Hematopoietic multipotent progenitor cell treated with erythropoietin and hydrocortisone succinate and interleukin-3 and kit ligand, for 17 days (in vitro differentiated cells): ENCODE results near the gene PPP2R2C.
A peak's percentile ranks its signal among the peaks of the same experiment; 100 is the strongest.

Experiments
- DNase-seq: peaks from one replicate; pipeline ENCODE4 v3.0.0-alpha.2; 2015; ENCODE audit warnings: low spot score

The PPP2R2C gene

DNA sequence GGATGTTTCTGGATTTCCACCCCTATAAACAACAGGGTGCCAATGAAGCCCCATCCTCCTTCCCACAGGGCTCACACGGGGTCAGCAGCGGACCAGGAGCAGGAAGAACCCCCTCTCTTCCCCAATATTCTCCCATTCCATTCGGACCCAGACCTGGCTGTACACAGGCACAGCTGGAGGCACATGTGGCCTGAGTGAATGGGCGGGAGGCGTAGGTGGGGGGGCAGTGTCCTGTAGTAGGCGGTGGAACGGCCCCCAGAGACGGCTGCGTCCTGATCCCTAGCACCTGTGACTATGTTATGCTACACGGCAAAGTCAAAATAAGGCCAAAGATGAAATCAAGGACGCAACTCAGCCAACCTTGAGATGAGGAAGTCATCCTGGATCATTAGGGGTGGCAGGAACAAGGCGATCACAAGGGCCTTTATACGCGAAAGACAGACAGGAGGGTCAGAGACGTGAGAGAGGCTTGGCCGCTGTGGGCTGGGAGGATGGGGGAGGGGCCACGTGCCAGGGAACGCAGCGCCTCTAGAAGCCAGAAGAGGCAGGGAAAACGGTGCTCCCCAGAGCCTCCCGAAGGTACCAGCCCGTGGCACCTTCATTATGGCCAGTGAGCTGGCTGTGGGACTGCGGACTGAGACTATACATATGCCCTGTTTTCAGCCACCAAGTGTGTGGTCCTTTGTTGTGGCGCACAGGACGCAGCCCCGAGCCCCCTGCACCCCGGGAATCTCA, 127.2 kb downstream of the PPP2R2C start:
- DNase-seq = no peak

GRCh38 chr4:6343939-6344408, 128.4 kb downstream of the PPP2R2C start:
- DNase-seq = no peak

DNA sequence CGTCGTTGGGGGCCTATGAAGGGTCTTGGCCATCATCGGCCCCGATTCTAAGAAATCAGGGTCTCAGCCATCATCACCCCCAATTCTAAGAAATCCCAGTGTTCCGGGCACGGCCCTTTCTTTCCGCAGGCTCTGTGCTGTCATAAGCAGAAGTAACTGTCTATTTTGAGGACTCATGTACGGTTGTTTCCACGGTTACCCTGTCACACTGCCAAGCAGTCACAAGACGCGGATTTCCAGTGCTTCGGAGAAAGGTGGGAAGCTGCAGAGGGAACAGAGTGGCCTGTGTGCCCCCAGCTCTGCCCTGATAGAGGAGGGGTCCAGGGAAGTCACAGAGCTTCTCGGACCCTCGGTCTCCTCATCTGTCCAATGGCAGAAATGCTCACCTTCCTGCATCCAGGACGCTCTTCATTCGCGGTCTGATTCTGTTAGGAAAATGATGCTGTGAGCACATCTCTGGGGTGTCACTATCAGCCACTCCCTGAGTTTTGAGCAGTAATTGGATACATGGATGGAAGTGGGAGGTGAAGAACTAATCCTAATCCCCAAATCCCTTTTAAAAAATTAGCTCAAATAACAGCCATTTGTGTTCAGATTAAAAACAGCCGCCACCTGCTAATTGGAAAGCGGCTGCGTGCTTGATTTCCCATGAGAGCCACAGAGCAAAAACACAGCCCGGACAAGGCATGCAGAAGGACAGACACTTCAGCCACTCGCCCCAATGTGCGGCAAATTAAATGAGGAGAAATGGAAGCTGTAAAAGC, 129.7 kb downstream of the PPP2R2C start:
- no peak for DNase-seq

- DNase-seq = no peak
Measured at GRCh38 chr4:6341696-6342095, 130.7 kb downstream of the PPP2R2C start.

DNA sequence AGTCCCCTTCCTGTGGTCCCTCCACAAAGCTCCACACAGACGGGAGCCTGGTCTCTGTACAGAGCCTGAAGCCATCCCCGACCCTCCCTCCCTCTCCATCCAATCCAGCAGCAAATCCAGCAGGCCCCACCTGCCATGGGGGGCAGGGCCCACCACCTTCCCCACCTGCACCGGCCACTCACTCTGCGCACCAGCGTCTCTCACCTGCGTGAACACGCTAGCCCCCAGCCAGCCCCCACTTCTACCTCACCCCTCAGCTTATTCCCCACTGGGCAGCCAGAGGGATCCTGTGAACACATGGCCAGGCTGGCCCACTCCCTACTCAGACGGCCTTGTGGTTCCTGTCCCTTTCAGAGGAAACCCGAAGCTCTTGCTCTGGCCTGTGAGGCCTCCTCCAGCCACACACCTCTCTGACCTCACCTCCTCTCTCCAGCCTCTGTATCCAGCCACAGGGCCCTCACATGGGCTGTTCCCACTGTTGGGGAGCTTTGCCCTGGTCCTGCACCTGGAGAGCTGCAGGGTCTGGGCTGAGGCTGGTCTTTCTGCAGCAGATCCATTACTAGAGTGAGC, 131.9 kb downstream of the PPP2R2C start:
- DNase-seq = no peak

GRCh38 chr4:6339818-6340445, 132.5 kb downstream of the PPP2R2C start:
- DNase-seq = no peak

GRCh38 chr4:6338951-6339817, 133.2 kb downstream of the PPP2R2C start:
- no peak for DNase-seq

DNA sequence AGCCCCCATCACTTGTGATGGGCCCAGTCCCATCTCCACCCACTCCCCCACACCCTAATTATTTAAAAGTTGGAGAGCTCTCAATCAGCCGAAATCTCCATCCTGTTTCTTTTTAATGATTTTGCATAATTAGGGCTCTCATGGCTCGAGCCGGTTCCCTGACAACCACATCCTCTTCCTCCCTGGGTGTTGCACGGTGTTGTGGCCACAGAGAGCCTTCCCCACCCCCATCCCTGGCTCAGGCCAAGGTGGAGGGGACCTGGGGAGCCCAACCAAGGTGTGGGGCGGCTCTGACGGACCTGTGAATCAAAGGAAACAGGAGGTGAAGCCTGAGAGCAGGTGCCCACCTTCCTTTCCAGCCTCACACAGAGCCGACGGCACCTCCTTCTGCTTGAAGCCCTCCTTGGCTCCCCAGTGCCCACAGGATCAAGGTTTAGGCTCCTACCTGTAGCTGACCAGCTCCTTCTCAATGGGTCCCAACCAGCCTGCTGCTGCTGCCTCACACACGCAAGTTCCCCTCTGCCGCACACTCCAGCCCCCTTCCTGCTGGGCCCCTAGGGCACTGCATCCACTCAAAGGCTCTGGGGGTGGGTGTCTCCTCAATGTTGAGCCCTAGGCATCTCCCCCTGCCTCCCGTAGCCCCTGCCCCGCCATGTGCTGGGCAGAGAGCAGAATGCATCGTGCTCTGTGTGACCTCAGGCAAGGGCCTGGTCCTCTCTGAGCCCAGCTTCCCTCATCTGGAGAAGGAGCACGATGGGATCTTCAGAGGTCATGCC, 134.1 kb downstream of the PPP2R2C start:
- no peak for DNase-seq

DNA sequence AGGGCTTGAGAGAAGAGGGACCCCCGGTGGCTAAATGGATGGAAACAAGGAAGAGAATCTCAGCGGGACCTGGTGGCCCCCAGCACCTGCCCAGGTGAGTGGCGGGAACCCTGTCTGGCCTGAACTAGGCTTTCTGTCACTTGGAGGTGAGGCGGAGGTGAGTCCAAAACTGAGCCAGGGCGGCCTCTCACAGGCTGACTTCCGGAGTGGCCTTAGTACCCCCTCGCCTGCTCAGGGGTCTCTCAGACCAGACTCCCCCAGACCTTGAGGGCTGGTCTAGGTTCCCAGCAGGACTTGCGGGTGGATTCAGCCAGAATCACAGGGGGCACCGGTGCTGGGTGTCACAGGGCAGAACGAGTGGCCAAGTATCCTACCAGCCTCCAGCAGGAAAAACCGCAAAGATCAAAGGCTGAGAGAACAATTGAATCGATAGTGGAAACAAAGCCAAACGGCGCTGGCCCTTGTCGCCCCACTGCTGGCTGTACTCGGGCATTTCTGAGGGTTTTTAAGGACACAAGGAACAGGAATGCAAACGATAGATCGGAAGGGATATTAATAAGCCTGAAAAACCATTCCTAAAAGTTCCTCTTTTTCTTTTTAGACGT, 135.0 kb downstream of the PPP2R2C start:
- no peak for DNase-seq

DNA sequence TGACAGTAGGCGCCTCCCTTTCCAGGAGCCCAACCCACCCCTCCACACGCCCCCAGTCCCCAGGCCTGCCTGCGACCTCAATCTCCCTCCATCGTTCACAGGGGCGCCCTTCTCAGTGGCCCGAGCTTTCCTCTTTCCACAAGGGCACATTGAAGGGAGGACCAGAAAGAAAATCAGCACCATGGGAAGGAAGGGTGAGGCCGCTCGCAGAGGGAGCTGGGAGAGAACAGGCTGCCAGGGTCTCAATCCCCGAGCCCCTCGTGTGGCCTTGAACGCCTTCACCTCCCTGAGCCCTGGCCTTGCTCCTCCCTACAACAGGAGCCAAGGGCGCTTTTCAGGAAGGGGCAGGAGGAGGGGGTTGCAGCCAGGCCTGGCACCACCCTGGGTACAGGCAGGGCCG, 136.2 kb downstream of the PPP2R2C start:
- no peak for DNase-seq

GRCh38 chr4:6335040-6335590, 137.3 kb downstream of the PPP2R2C start:
- DNase-seq = no peak

GRCh38 chr4:6334203-6334887, 138.1 kb downstream of the PPP2R2C start:
- DNase-seq = no peak

- DNase-seq = peak; percentile 52
Measured at GRCh38 chr4:6333301-6334202, 138.9 kb downstream of the PPP2R2C start.

DNA sequence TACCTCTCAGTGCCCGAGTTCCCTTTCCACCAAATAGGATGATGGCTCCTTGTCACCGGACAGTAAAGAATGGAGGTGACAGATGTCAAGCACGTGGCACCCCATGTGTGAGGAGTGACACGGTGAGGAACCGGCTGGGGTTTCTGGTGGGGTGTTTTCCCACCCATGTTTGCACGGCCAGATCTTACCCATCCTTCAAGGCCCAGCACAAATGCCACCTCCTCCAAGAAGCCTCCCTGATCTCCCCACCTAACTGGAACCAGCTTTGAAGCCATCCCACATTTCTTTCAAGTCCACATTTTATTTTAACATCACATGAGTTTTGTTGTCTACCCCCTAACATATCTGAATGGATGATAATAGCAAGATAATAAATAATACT, 139.8 kb downstream of the PPP2R2C start:
- no peak for DNase-seq

DNA sequence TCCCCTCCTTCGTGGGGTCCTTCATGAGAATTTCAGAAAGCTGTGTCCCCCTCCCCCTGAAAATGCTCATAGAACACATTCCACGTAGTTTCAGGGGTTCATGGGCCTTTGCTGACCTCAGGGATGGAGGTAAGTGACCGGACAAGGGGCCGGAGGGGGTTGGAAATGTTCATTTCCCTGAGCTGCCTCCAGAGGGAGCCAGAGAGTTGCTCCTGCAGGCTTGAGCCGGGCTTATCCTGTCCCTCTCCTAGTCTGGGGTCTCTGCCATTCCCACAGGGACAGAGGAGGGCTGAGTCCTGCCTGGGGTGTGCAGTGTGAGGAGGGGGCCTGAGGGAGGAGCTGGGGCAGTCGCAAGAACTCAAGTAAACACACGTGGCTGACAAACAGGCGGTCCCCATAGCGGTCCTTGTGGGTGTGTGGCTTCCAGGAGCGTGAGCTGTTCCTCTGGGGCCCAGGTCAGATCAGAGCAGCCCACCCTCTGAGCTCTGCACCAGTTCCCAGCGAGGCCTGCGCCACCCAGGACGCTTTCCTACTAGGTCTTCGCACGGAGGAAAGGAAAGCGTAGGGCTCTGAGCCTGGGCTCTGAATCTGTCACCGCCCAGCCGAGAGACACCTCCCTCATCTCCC, 140.3 kb downstream of the PPP2R2C start:
- DNase-seq = peak; percentile 11

DNA sequence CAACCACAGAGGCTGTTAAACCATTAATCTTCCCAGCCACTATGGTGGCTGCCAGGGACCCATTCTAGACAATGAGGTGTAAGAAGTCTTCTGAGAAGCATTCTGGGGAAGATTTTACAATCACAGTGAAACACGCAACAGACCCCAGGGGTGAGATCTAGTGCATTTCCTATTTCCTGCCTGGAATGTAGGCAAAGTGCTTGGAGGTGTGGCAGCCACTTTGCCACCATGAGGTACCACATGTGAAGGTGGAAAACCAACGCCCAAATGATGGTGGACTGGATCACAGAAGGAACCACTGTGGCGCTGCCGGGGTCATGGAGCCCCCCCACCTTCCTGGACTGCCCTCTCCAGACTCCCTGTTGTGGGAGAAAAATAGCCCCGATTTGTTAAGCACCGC, 140.9 kb downstream of the PPP2R2C start:
- DNase-seq = no peak

DNA sequence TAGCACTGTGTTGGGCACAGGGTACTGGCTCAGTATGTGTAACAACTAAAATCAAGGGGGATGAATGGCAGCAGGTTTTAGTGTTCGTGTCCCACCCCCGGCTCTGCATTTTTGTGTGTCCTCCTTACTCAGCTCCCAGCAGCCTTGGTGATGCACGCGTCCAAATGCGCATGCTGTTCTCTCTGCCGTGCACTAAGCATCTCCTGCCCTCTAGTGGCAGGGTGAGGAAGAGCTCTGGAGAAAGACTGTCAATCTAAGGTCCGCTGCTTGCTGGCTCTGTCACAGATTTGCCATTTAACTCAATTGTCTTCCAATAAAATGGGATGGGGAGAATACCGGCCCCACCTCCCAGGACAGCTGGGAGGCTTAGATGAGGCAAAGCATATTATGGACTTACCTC, 141.4 kb downstream of the PPP2R2C start:
- no peak for DNase-seq

- DNase-seq = no peak
Measured at GRCh38 chr4:6330384-6330767, 142.0 kb downstream of the PPP2R2C start.
